Measurements from ENCODE around the gene MEGF6. TPM values are rescaled to one million over a fixed set of nuclear protein-coding genes. Genes with fewer than 3 reads are reported as not detected.

Gene MEGF6
- total RNA-seq, 2 donors from 2014 or later = 67.3 to 82.5 TPM

- H3K27me3 ChIP-seq (replicated peaks; ENCODE audit: insufficient read depth) = peaks cover under 1% of the 10 kb centered on the region
- TF ChIP-seq POLR2A (IDR thresholded peaks at IDR 0.05) (no peak), CTCF (IDR thresholded peaks at IDR 0.05) (no peak), POLR2AphosphoS5 (IDR thresholded peaks at IDR 0.05) (no peak)
- DNase-seq (ENCODE audit: low spot score) = no peak
- intact Hi-C loops (cut with DNase I) = no loop called here
- H3K27ac ChIP-seq = no peak overlapping the region
- no peaks in the 10 kb centered on the region for H3K4me1 ChIP-seq (replicated peaks)
- H3K9me3 ChIP-seq = no peaks in the 10 kb centered on the region
- no peaks in the 10 kb centered on the region for H3K36me3 ChIP-seq
- WGBS = 85% methylated on average over 28 of the region's 29 CpGs
- H3K4me3 ChIP-seq = no peak overlapping the region
Measured at GRCh38 chr1:3603571-3604467, 7.5 kb downstream of the MEGF6 start.

- no peaks in the 10 kb centered on the region for H3K27me3 ChIP-seq (replicated peaks; ENCODE audit: insufficient read depth)
- intact Hi-C loops (cut with DNase I) = no loop called here
- no peak overlapping the region for H3K4me3 ChIP-seq
- DNase-seq (ENCODE audit: low spot score) = no peak
- no peaks in the 10 kb centered on the region for H3K4me1 ChIP-seq (replicated peaks)
- H3K36me3 ChIP-seq = no peaks in the 10 kb centered on the region
- TF ChIP-seq POLR2AphosphoS5 (IDR thresholded peaks at IDR 0.05) (no peak), POLR2A (IDR thresholded peaks at IDR 0.05) (no peak), CTCF (IDR thresholded peaks at IDR 0.05) (no peak)
- H3K9me3 ChIP-seq = no peaks in the 10 kb centered on the region
- 80% methylated on average over 1 of the region's 11 CpGs for WGBS
- H3K27ac ChIP-seq = no peak overlapping the region
Measured at GRCh38 chr1:3603156-3603555, 8.2 kb downstream of the MEGF6 start.

GRCh38 chr1:3602375-3602774 is 8.9 kb downstream of the MEGF6 start:
- no peaks in the 10 kb centered on the region for H3K9me3 ChIP-seq
- WGBS = 89% methylated on average over 20 of the region's 21 CpGs
- intact Hi-C loops (cut with DNase I) = no loop called here
- H3K27me3 ChIP-seq (replicated peaks; ENCODE audit: insufficient read depth) = no peaks in the 10 kb centered on the region
- TF ChIP-seq POLR2AphosphoS5 (IDR thresholded peaks at IDR 0.05) = no peak
- no peak for TF ChIP-seq CTCF (IDR thresholded peaks at IDR 0.05)
- no peak for TF ChIP-seq POLR2A (IDR thresholded peaks at IDR 0.05)
- H3K4me3 ChIP-seq = no peak overlapping the region
- DNase-seq (ENCODE audit: low spot score) = no peak
- no peaks in the 10 kb centered on the region for H3K36me3 ChIP-seq
- no peaks in the 10 kb centered on the region for H3K4me1 ChIP-seq (replicated peaks)
- no peak overlapping the region for H3K27ac ChIP-seq

- no peak overlapping the region for H3K27ac ChIP-seq
- H3K4me3 ChIP-seq = no peak overlapping the region
- no peaks in the 10 kb centered on the region for H3K9me3 ChIP-seq
- H3K27me3 ChIP-seq (replicated peaks; ENCODE audit: insufficient read depth) = no peaks in the 10 kb centered on the region
- no peaks in the 10 kb centered on the region for H3K36me3 ChIP-seq
- intact Hi-C loops (cut with DNase I) = no loop called here
- WGBS = 64% methylated on average over 15 of the region's 16 CpGs
- TF ChIP-seq POLR2AphosphoS5 (IDR thresholded peaks at IDR 0.05) (no peak), CTCF (IDR thresholded peaks at IDR 0.05) (no peak)
- no peaks in the 10 kb centered on the region for H3K4me1 ChIP-seq (replicated peaks)
- no peak for DNase-seq (ENCODE audit: low spot score)
Measured at GRCh38 chr1:3601743-3602142, 9.6 kb downstream of the MEGF6 start.

- Histone ChIP-seq H3K36me3 (no peaks in the 10 kb centered on the region), H3K4me1 (replicated peaks) (no peaks in the 10 kb centered on the region), H3K9me3 (no peaks in the 10 kb centered on the region), H3K4me3 (no peak overlapping the region), H3K27ac (no peak overlapping the region), H3K27me3 (replicated peaks; ENCODE audit: insufficient read depth) (no peaks in the 10 kb centered on the region)
- 88% methylated on average over 10 of the region's 10 CpGs for WGBS
- TF ChIP-seq CTCF (IDR thresholded peaks at IDR 0.05) (no peak), POLR2A (IDR thresholded peaks at IDR 0.05) (no peak), POLR2AphosphoS5 (IDR thresholded peaks at IDR 0.05) (no peak)
- intact Hi-C loops (cut with DNase I) = no loop called here
- no peak for DNase-seq (ENCODE audit: low spot score)
Measured at GRCh38 chr1:3600354-3600753, 11.0 kb downstream of the MEGF6 start.
